Vagina (tissue), 2 donors: ENCODE data around the gene CAPZA2. TPM values are rescaled to one million over a fixed set of nuclear protein-coding genes. Genes with fewer than 3 reads are reported as not detected.
A peak's percentile ranks its signal among the peaks of the same experiment; 100 is the strongest.
"Not testable (repeated sequence)": the region's sequence is repeated elsewhere in the genome, so short reads cannot be mapped to it uniquely, and the experiment has no call there.

Experiments used
- DNase-seq, 2 donors: peaks; one replicate each; pipeline ENCODE4 v3.0.0-alpha.2; 2017; ENCODE audit errors: extremely low spot score in 2 of 2
- H3K27ac ChIP-seq: fragments of 200-600 bp; sonication (generic); one replicate; pipeline ENCODE4 v1.5.1; 2019
- H3K27me3 ChIP-seq: fragments of 200-600 bp; sonication (generic); one replicate; pipeline ENCODE4 v1.5.1; 2019
- H3K36me3 ChIP-seq, 2 donors: fragments of 200-600 bp; sonication (generic); one replicate each; pipeline ENCODE4 v1.5.1; 2017 to 2019
- H3K4me1 ChIP-seq: fragments of 200-600 bp; sonication (generic); one replicate; pipeline ENCODE4 v1.5.1; 2019
- H3K4me3 ChIP-seq, 2 donors: fragments of 200-600 bp; sonication (generic); 1 replicate in 1 of 2; 2 replicates in 1 of 2; pipeline ENCODE4 v1.5.1; 2016 to 2019
- H3K9me3 ChIP-seq: fragments of 200-600 bp; sonication (generic); one replicate; pipeline ENCODE4 v1.5.1; 2019
- CTCF ChIP-seq, 3 experiments: fragments of 450-650 bp in 2 of 3; fragments of 200-600 bp in 1 of 3; sonication (generic) in 1 of 3; IDR thresholded peaks; one replicate each; pipeline ENCODE4 v1.5.1; 2017 to 2019; ENCODE audit warnings: antibody characterized with exemption in 3 of 3, mild to moderate bottlenecking in 2 of 3, moderate library complexity in 2 of 3
- POLR2A ChIP-seq, 2 donors: fragments of 450-650 bp; IDR thresholded peaks; one replicate each; pipeline ENCODE4 v1.6.1; 2017; ENCODE audit warnings: antibody characterized with exemption in 2 of 2, mild to moderate bottlenecking in 2 of 2, moderate library complexity in 2 of 2
- POLR2AphosphoS5 ChIP-seq, 2 donors: sonication (generic); formaldehyde crosslinking; IDR thresholded peaks; one replicate each; pipeline ENCODE4 v1.9.0; 2017; ENCODE audit warnings: antibody characterized with exemption in 2 of 2, mild to moderate bottlenecking in 2 of 2, low read depth in 1 of 2; ENCODE audit not compliant: insufficient read depth in 1 of 2
- intact Hi-C: fragments of 100-400 bp; cut with DNase I; formaldehyde crosslinking; loops from one replicate; pipeline ENCODE4 v1.15.1; 2023
- total RNA-seq: library from RNA; depleted of rRNA; stranded (reverse); fragments of >200 nt; gene quantifications from one replicate; pipeline ENCODE4 v1.2.3, GENCODE V29; 2016

The CAPZA2 gene
- 86.2 TPM for total RNA-seq

- peak in 1 of 2 donors; percentile 54 for TF ChIP-seq POLR2A (IDR thresholded peaks at IDR 0.05)
- TF ChIP-seq CTCF (IDR thresholded peaks at IDR 0.05) = peak in 1 of 3 experiments; percentile 57
- peak in 1 of 2 donors; percentile 90 for TF ChIP-seq POLR2AphosphoS5 (IDR thresholded peaks at IDR 0.05; ENCODE audit: insufficient read depth in 1 of 2, low read depth in 1 of 2)
- Histone ChIP-seq H3K36me3 (no peaks in the 10 kb centered on the region), H3K9me3 (no peaks in the 10 kb centered on the region), H3K4me3 (peak within 1 kb of the TSS; percentile 81 to 90), H3K27ac (peak within 1 kb of the TSS; percentile 96), H3K4me1 (peaks cover 31% of the 10 kb centered on the region), H3K27me3 (no peaks in the 10 kb centered on the region)
- intact Hi-C loops = no loop called here
- no peak for DNase-seq
Observed at GRCh38 chr7:116862234-116862950, at the start of gene CAPZA2. Gene CAPZA2, plus strand, starts transcription at chr7:116862587. Its CDS starts 25 bp downstream, at chr7:116862612.

- intact Hi-C loops = loop anchor here (10.0 kb wide), 2 partner anchors 558 to 638 kb away; no protein-coding TSS in a partner anchor
- Histone ChIP-seq H3K27ac (no peak overlapping the region), H3K36me3 (no peaks in the 10 kb centered on the region), H3K4me3 (no peak overlapping the region), H3K4me1 (no peaks in the 10 kb centered on the region), H3K9me3 (no peaks in the 10 kb centered on the region), H3K27me3 (no peaks in the 10 kb centered on the region)
- no peak for DNase-seq
- no peak for TF ChIP-seq POLR2AphosphoS5 (IDR thresholded peaks at IDR 0.05; ENCODE audit: insufficient read depth in 1 of 2, low read depth in 1 of 2)
- TF ChIP-seq CTCF (IDR thresholded peaks at IDR 0.05) = no peak
- TF ChIP-seq POLR2A (IDR thresholded peaks at IDR 0.05) = no peak
Observed at GRCh38 chr7:116812860-116813259, 49.5 kb upstream of the CAPZA2 start.

GRCh38 chr7:116813371-116813770, 49.0 kb upstream of the CAPZA2 start:
- not testable (repeated sequence) for H3K27ac ChIP-seq, DNase-seq, H3K36me3 ChIP-seq, H3K27me3 ChIP-seq, H3K9me3 ChIP-seq, H3K4me1 ChIP-seq, H3K4me3 ChIP-seq
- intact Hi-C loops = loop anchor here (10.0 kb wide), 2 partner anchors 559 to 639 kb away; no protein-coding TSS in a partner anchor

- H3K9me3 ChIP-seq = no peaks in the 10 kb centered on the region
- intact Hi-C loops = loop anchor here (10.0 kb wide), 2 partner anchors 560 to 640 kb away; no protein-coding TSS in a partner anchor
- TF ChIP-seq CTCF (IDR thresholded peaks at IDR 0.05) = no peak
- TF ChIP-seq POLR2A (IDR thresholded peaks at IDR 0.05) = no peak
- no peak for TF ChIP-seq POLR2AphosphoS5 (IDR thresholded peaks at IDR 0.05; ENCODE audit: insufficient read depth in 1 of 2, low read depth in 1 of 2)
- H3K27ac ChIP-seq = no peak overlapping the region
- H3K36me3 ChIP-seq = no peaks in the 10 kb centered on the region
- no peaks in the 10 kb centered on the region for H3K4me1 ChIP-seq
- no peaks in the 10 kb centered on the region for H3K27me3 ChIP-seq
- no peak for DNase-seq
- H3K4me3 ChIP-seq = no peak overlapping the region
Observed at GRCh38 chr7:116815041-116815440, 47.3 kb upstream of the CAPZA2 start.

- Histone ChIP-seq H3K9me3 (no peaks in the 10 kb centered on the region), H3K36me3 (no peaks in the 10 kb centered on the region), H3K4me1 (no peaks in the 10 kb centered on the region), H3K27me3 (no peaks in the 10 kb centered on the region), H3K4me3 (no peak overlapping the region), H3K27ac (no peak overlapping the region)
- intact Hi-C loops = no loop called here
- TF ChIP-seq CTCF (IDR thresholded peaks at IDR 0.05) = no peak
- TF ChIP-seq POLR2A (IDR thresholded peaks at IDR 0.05) = no peak
- no peak for TF ChIP-seq POLR2AphosphoS5 (IDR thresholded peaks at IDR 0.05; ENCODE audit: insufficient read depth in 1 of 2, low read depth in 1 of 2)
- DNase-seq = no peak
Observed at GRCh38 chr7:116820149-116820548, 42.2 kb upstream of the CAPZA2 start.

- H3K36me3 ChIP-seq, H3K9me3 ChIP-seq, H3K27me3 ChIP-seq, H3K27ac ChIP-seq, intact Hi-C loops, H3K4me1 ChIP-seq, DNase-seq, H3K4me3 ChIP-seq: not testable (repeated sequence)
Observed at GRCh38 chr7:116821647-116822046, 40.7 kb upstream of the CAPZA2 start.
